Hepatocyte (in vitro differentiated cells): ENCODE measurements around the gene MEF2C.

Experiments used
- EZH2phosphoT487 ChIP-seq: fragments of 200-600 bp; sonication (generic); IDR thresholded peaks from one replicate; pipeline ENCODE4 v1.6.1; 2018; ENCODE audit warnings: antibody characterized with exemption, mild to moderate bottlenecking, low read depth, moderate library complexity; ENCODE audit not compliant: unreplicated experiment, severe bottlenecking
- TF ChIP-seq, protein P1 (sequence below): fragments of 200-600 bp; sonication (generic); IDR thresholded peaks from 2 replicates; pipeline ENCODE4 v1.5.1; 2016; ENCODE audit warnings: antibody characterized with exemption, mild to moderate bottlenecking; ENCODE audit not compliant: poor library complexity

DNA sequence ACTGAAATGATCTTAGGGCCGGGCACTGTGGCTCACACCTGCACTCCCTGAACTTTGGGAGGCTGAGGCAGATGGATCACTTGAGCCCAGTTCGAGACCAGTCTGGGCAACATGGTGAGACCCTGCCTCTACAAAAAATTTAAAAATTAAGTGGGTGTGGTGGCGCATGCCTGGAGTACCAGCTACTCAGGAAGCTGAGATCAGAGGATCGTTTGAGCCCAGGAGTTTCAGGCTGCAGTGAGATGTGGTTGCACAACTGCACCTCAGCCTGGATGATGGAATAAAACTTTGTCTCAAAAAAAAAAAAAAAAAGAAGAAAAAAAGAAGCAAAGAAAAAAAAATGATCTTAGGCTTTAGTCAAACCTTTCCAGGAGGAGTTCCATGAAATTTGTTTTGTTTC lies 41.8 kb downstream of the MEF2C start:
- TF ChIP-seq, protein P1, sequence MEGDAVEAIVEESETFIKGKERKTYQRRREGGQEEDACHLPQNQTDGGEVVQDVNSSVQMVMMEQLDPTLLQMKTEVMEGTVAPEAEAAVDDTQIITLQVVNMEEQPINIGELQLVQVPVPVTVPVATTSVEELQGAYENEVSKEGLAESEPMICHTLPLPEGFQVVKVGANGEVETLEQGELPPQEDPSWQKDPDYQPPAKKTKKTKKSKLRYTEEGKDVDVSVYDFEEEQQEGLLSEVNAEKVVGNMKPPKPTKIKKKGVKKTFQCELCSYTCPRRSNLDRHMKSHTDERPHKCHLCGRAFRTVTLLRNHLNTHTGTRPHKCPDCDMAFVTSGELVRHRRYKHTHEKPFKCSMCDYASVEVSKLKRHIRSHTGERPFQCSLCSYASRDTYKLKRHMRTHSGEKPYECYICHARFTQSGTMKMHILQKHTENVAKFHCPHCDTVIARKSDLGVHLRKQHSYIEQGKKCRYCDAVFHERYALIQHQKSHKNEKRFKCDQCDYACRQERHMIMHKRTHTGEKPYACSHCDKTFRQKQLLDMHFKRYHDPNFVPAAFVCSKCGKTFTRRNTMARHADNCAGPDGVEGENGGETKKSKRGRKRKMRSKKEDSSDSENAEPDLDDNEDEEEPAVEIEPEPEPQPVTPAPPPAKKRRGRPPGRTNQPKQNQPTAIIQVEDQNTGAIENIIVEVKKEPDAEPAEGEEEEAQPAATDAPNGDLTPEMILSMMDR, result no peak
- no peak for TF ChIP-seq EZH2phosphoT487
